Measurements from ENCODE around the gene KCNAB1.
A peak's percentile ranks its signal among the peaks of the same experiment; 100 is the strongest.

- TF ChIP-seq, protein P1, sequence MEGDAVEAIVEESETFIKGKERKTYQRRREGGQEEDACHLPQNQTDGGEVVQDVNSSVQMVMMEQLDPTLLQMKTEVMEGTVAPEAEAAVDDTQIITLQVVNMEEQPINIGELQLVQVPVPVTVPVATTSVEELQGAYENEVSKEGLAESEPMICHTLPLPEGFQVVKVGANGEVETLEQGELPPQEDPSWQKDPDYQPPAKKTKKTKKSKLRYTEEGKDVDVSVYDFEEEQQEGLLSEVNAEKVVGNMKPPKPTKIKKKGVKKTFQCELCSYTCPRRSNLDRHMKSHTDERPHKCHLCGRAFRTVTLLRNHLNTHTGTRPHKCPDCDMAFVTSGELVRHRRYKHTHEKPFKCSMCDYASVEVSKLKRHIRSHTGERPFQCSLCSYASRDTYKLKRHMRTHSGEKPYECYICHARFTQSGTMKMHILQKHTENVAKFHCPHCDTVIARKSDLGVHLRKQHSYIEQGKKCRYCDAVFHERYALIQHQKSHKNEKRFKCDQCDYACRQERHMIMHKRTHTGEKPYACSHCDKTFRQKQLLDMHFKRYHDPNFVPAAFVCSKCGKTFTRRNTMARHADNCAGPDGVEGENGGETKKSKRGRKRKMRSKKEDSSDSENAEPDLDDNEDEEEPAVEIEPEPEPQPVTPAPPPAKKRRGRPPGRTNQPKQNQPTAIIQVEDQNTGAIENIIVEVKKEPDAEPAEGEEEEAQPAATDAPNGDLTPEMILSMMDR (conservative IDR thresholded peaks at IDR 0.05; ENCODE audit: low read length): peak; percentile 36; the same call in 1 of the 2 replicates
- no peak for TF ChIP-seq EZH2phosphoT487 (IDR thresholded peaks at IDR 0.05; ENCODE audit: borderline replicate concordance)
Measured at GRCh38 chr3:156535162-156535627, 414.8 kb downstream of the KCNAB1 start.

Measured in Loucy (cell line).